ENCODE data around the gene BCKDHA.

The BCKDHA gene

DNA sequence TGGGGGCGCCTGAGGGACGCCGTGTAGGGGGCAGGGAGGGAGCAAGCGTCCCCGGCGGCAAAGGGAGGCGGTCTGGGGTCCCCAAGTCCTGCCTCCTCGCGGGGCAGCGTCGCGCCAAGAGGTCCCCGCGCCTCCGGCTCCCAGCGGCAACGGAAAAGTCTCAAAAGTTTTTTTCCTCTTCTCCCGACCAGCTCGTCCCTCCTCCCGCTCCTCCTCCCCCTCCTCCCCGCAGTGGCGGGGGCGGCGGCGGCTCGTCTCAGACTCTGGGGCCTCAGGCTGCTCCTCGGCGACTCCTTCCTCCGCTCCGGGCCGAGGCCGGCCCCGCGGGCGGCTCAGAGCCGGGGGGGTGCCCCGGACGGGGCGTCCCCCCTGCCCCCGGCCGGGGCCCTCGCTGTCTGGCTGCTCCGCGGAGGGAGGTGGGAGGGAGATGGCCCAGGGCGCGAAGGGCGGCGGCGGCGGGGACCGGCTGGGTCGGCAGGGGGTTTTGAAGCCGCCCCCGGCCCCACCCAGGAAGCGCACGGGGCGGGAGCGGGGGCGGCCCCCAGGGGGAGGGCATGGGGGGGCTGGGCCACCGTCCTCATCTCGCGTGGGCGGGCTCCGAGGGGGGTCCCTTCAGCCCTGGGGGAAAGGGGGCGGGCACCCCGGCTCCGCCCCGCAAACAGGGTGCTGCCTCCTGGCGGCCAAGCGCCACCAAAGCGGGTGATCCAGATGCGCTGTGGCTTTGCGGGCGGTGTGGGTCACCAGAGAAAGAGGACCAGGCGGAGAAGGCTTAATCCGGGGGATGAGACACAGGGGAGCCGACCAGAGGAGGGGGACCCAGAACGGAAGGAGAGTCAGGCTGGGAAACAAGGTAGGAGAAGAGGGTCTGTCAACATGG is 43.9 kb upstream of the BCKDHA start, which contains the start of gene TGFB1:
TGFB1 (minus strand) TSS at position 457 of the 877 bp plus-strand sequence. CDS start 878 bp downstream, outside the sequence.
- WGBS (ENCODE audit: insufficient coverage) = 0% methylated on average over 42 of the region's 78 CpGs
- Histone ChIP-seq H3K27me3 (replicated peaks in 2 of 5; ENCODE audit: control insufficient read depth in 4 of 5, insufficient read depth in 5 of 5, low read length in 4 of 5) (no peaks in the 10 kb centered on the region), H3K27ac (ENCODE audit: insufficient read depth in 1 of 2, low read depth in 1 of 2, low read length in 2 of 2, poor library complexity in 1 of 2, severe bottlenecking in 2 of 2) (peak within 1 kb of the TSS; percentile 64 to 88), H3K9me3 (ENCODE audit: control extremely low read depth in 1 of 5, control insufficient read depth in 4 of 5, insufficient read depth in 2 of 5, low read depth in 1 of 5, low read length in 4 of 5) (no peaks in the 10 kb centered on the region), H3K4me3 (ENCODE audit: control insufficient read depth in 1 of 7, extremely low read depth in 1 of 7, insufficient read depth in 4 of 7, low read depth in 2 of 7, low read length in 6 of 7) (peak within 1 kb of the TSS; percentile 79 to 97 (median 92)), H3K36me3 (ENCODE audit: control insufficient read depth in 4 of 4, insufficient read depth in 4 of 4, low read length in 3 of 4) (peaks cover 0 to 7% (median 3%) of the 10 kb centered on the region in 4 experiments), H3K4me1 (ENCODE audit: control extremely low read depth in 1 of 4, control insufficient read depth in 4 of 4, insufficient read depth in 4 of 4, low read length in 3 of 4) (peaks cover 6 to 82% (median 78%) of the 10 kb centered on the region in 4 experiments)
- ChIA-PET POLR2A (interaction anchor here (0.6 to 6.3 kb wide), 8 partner anchors 11 to 605 kb away, joined by 3 to 165 read pairs (median 4); partner anchors contain the start of gene B9D2), CTCF (interaction anchor here (1.2 to 8.0 kb wide), 11 partner anchors 11 to 82 kb away, joined by 3 to 69 read pairs (median 6); partner anchors contain the start of genes B3GNT8 and B9D2)
- peak; percentile 85 to 90 (median 90) for DNase-seq

DNA sequence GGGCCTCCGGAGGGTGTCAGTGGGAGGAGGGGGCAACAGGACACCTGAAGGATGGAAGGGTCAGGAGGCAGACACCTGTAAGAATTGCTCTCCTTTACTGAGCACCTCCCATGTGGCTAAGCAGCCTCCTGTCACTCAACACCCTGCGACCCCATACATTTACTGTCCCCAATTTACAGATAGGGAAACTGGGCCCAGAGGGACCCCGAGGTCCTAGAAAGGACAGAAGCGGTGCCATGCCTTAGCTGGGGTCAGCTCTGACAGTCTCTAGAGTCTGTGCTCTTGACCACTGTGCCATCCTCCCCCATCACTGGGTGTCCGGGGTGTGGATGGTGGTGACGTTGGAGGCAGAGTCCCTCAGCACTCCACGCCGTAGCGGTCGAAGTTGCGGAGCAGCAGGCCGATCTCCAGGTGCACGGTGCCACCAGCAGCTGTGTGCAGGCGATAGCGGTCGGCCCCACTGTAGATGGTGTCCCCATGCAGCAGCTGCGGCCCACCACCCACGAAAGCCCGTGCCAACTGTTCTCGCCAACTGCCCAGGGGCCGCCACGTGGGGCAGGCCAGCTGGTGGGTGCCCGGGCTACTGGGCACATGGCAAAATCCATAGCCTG is 43.2 kb upstream of the BCKDHA start:
- peaks cover 0 to 5% (median under 1%) of the 10 kb centered on the region in 4 experiments for H3K36me3 ChIP-seq (ENCODE audit: control insufficient read depth in 4 of 4, insufficient read depth in 4 of 4, low read length in 3 of 4)
- peak overlapping the region in 1 of 2 experiments; percentile 61 for H3K27ac ChIP-seq (ENCODE audit: insufficient read depth in 1 of 2, low read depth in 1 of 2, low read length in 2 of 2, poor library complexity in 1 of 2, severe bottlenecking in 2 of 2)
- H3K4me1 ChIP-seq (ENCODE audit: control extremely low read depth in 1 of 4, control insufficient read depth in 4 of 4, insufficient read depth in 4 of 4, low read length in 3 of 4) = peaks cover 6 to 74% (median 70%) of the 10 kb centered on the region in 4 experiments
- ChIA-PET POLR2A (interaction anchor here (1.1 to 6.3 kb wide), 3 partner anchors 10 to 92 kb away, joined by 3 to 165 read pairs (median 31); partner anchors contain the start of gene B9D2), CTCF (interaction anchor here (0.9 to 8.0 kb wide), 9 partner anchors 11 to 94 kb away, joined by 3 to 69 read pairs (median 4); partner anchors contain the start of genes B9D2 and TMEM91)
- H3K9me3 ChIP-seq (ENCODE audit: control extremely low read depth in 1 of 5, control insufficient read depth in 4 of 5, insufficient read depth in 2 of 5, low read depth in 1 of 5, low read length in 4 of 5) = no peaks in the 10 kb centered on the region
- H3K27me3 ChIP-seq (replicated peaks in 2 of 5; ENCODE audit: control insufficient read depth in 4 of 5, insufficient read depth in 5 of 5, low read length in 4 of 5) = no peaks in the 10 kb centered on the region
- DNase-seq = no peak
- 94% methylated on average over 21 of the region's 23 CpGs for WGBS (ENCODE audit: insufficient coverage)
- peak overlapping the region in 6 of 7 experiments; percentile 47 to 92 (median 84) for H3K4me3 ChIP-seq (ENCODE audit: control insufficient read depth in 1 of 7, extremely low read depth in 1 of 7, insufficient read depth in 4 of 7, low read depth in 2 of 7, low read length in 6 of 7)

DNA sequence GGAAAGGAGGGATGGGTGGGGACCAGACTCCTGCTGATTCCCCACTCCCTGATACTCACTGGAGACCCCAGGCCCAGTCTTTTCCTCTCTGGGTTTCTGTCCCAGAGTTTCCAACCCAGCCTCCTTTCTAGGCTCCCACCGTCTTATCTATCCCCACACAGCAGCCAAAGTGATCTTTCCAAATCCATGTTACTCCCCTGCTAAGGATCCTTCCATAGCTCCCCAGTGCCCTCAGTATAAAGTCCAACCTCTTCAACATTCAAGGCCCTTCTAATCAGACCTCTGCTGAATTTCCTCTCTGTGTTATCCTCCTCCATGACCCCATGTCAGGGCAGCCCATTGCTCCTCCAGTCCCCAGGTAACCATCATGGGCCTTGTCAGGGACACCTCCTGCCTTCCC is 42.6 kb upstream of the BCKDHA start:
- Histone ChIP-seq H3K36me3 (ENCODE audit: control insufficient read depth in 4 of 4, insufficient read depth in 4 of 4, low read length in 3 of 4) (peaks cover 0 to 8% (median under 1%) of the 10 kb centered on the region in 4 experiments), H3K4me1 (ENCODE audit: control extremely low read depth in 1 of 4, control insufficient read depth in 4 of 4, insufficient read depth in 4 of 4, low read length in 3 of 4) (peaks cover 6 to 68% (median 64%) of the 10 kb centered on the region in 4 experiments), H3K9me3 (ENCODE audit: control extremely low read depth in 1 of 5, control insufficient read depth in 4 of 5, insufficient read depth in 2 of 5, low read depth in 1 of 5, low read length in 4 of 5) (no peaks in the 10 kb centered on the region), H3K4me3 (ENCODE audit: control insufficient read depth in 1 of 7, extremely low read depth in 1 of 7, insufficient read depth in 4 of 7, low read depth in 2 of 7, low read length in 6 of 7) (no peak overlapping the region), H3K27ac (ENCODE audit: insufficient read depth in 1 of 2, low read depth in 1 of 2, low read length in 2 of 2, poor library complexity in 1 of 2, severe bottlenecking in 2 of 2) (no peak overlapping the region), H3K27me3 (replicated peaks in 2 of 5; ENCODE audit: control insufficient read depth in 4 of 5, insufficient read depth in 5 of 5, low read length in 4 of 5) (no peaks in the 10 kb centered on the region)
- POLR2A ChIA-PET = interaction anchor here (5.5 to 6.3 kb wide), 2 partner anchors 9 to 31 kb away, joined by 31 to 165 read pairs; partner anchors contain the start of gene B9D2
- DNase-seq = no peak
- CTCF ChIA-PET = interaction anchor here (0.9 to 8.0 kb wide), 12 partner anchors 10 to 94 kb away, joined by 3 to 69 read pairs (median 4); partner anchors contain the start of genes B9D2 and TMEM91
- 83% methylated on average over 1 of the region's 1 CpG for WGBS (ENCODE audit: insufficient coverage)

DNA sequence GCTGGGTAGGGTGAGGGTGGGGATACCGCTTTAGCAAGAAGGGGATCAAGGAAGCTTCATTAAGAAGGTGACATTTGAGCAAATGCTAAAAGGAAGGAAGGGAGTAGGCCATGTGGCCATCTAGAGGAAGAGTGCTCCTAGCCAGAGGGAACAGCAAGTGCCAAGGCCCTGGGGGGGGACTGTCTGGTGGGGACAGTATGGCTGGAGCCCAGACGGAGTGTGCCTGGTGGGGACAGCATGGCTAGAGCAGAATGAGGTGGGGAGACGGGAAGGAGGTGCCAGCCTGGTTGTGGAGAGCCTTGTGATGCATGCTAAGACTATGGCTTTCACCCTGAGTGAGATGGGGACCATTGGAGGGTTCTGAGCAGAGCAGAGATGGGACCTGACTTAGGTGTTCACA is 41.8 kb upstream of the BCKDHA start:
- CTCF ChIA-PET = interaction anchor here (0.7 to 8.0 kb wide), 11 partner anchors 9 to 93 kb away, joined by 3 to 69 read pairs (median 5); partner anchors contain the start of genes B9D2 and TMEM91

DNA sequence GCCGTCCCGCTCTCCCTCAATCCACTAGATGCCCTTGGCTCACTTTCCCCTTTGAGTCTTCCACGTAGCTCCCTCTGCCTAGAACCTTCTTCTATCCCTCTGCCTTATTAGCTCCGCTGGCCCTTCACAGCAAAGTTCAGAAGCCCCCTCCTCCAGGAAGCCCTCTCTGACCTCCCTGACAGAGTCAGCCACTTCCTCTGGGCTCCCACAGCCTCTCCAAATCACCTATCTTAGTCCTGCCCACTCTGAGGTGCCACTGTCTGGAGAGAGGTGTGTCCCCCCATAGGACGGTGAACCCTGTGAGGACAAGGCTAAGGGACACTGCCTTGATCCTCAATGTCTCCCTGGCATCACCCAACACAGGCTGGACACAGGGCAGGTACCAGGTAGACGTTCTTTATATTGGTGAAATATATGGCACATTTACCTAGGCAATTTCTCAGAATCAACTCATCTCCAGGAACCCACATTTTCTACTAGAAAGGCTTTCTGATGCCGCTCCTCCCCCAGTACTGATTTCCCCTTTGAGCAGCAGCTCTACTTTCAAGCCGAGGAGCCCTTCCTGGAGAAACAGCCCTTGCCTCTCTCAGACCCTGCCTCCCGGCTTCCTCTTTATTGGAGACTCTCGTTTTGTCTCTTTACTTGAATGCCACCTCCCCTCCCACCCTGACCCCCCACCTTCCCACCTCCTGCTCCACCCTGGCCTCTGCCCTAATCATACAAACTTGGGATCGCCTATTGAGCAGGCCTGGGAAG is 40.5 kb upstream of the BCKDHA start:
- DNase-seq = peak in 2 of 3 donors; percentile 42 to 47
- POLR2A ChIA-PET = interaction anchor here (6.3 kb wide), 1 partner anchor 33 kb away, joined by 165 read pairs; no protein-coding TSS in a partner anchor
- WGBS (ENCODE audit: insufficient coverage) = 61% methylated on average over 6 of the region's 11 CpGs
- H3K27me3 ChIP-seq (replicated peaks in 2 of 5; ENCODE audit: control insufficient read depth in 4 of 5, insufficient read depth in 5 of 5, low read length in 4 of 5) = no peaks in the 10 kb centered on the region
- H3K4me3 ChIP-seq (ENCODE audit: control insufficient read depth in 1 of 7, extremely low read depth in 1 of 7, insufficient read depth in 4 of 7, low read depth in 2 of 7, low read length in 6 of 7) = peak overlapping the region in 3 of 7 experiments; percentile 7 to 48 (median 30)
- peaks cover 2 to 14% (median 4%) of the 10 kb centered on the region in 4 experiments for H3K36me3 ChIP-seq (ENCODE audit: control insufficient read depth in 4 of 4, insufficient read depth in 4 of 4, low read length in 3 of 4)
- CTCF ChIA-PET = interaction anchor here (0.8 to 8.0 kb wide), 9 partner anchors 8 to 221 kb away, joined by 3 to 69 read pairs (median 4); partner anchors contain the start of genes B9D2 and TMEM91
- no peak overlapping the region for H3K27ac ChIP-seq (ENCODE audit: insufficient read depth in 1 of 2, low read depth in 1 of 2, low read length in 2 of 2, poor library complexity in 1 of 2, severe bottlenecking in 2 of 2)
- peaks cover 6 to 51% (median 49%) of the 10 kb centered on the region in 4 experiments for H3K4me1 ChIP-seq (ENCODE audit: control extremely low read depth in 1 of 4, control insufficient read depth in 4 of 4, insufficient read depth in 4 of 4, low read length in 3 of 4)
- H3K9me3 ChIP-seq (ENCODE audit: control extremely low read depth in 1 of 5, control insufficient read depth in 4 of 5, insufficient read depth in 2 of 5, low read depth in 1 of 5, low read length in 4 of 5) = no peaks in the 10 kb centered on the region

More for the DNA sequence above, 41.8 kb upstream of the BCKDHA start:
- Histone ChIP-seq H3K27me3 (replicated peaks in 2 of 5; ENCODE audit: control insufficient read depth in 4 of 5, insufficient read depth in 5 of 5, low read length in 4 of 5) (no peaks in the 10 kb centered on the region), H3K4me3 (ENCODE audit: control insufficient read depth in 1 of 7, extremely low read depth in 1 of 7, insufficient read depth in 4 of 7, low read depth in 2 of 7, low read length in 6 of 7) (no peak overlapping the region), H3K9me3 (ENCODE audit: control extremely low read depth in 1 of 5, control insufficient read depth in 4 of 5, insufficient read depth in 2 of 5, low read depth in 1 of 5, low read length in 4 of 5) (no peaks in the 10 kb centered on the region), H3K36me3 (ENCODE audit: control insufficient read depth in 4 of 4, insufficient read depth in 4 of 4, low read length in 3 of 4) (peaks cover under 1 to 10% (median 1%) of the 10 kb centered on the region in 4 experiments), H3K4me1 (ENCODE audit: control extremely low read depth in 1 of 4, control insufficient read depth in 4 of 4, insufficient read depth in 4 of 4, low read length in 3 of 4) (peaks cover 6 to 61% (median 57%) of the 10 kb centered on the region in 4 experiments), H3K27ac (ENCODE audit: insufficient read depth in 1 of 2, low read depth in 1 of 2, low read length in 2 of 2, poor library complexity in 1 of 2, severe bottlenecking in 2 of 2) (no peak overlapping the region)
- POLR2A ChIA-PET = interaction anchor here (5.5 to 6.3 kb wide), 2 partner anchors 9 to 32 kb away, joined by 31 to 165 read pairs; partner anchors contain the start of gene B9D2
- WGBS (ENCODE audit: insufficient coverage) = 42% methylated on average over 2 of the region's 3 CpGs
- DNase-seq = no peak

DNA sequence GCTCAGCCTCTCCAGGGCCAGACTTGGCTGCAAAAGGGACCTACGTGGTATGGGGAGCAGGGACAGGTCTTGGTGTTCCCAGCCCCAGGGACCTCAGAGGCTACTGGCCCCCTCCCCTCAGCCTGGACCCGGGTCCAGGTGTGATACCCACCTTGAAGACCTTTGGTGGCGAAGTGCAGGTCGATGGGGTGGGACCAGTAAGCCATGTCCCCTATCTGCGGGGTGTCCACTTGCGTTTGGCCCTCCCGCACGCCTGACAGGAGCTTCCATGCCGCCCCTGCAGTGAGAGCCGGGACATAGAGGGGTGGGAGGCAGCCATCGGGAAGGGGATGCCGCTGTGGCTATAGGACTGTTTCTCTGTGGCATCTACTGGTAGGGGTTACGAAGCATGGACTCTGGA is 39.9 kb upstream of the BCKDHA start:
- CTCF ChIA-PET = interaction anchor here (0.8 to 8.0 kb wide), 8 partner anchors 7 to 220 kb away, joined by 3 to 69 read pairs (median 4); partner anchors contain the start of genes B9D2 and TMEM91
- peaks cover 2 to 14% (median 4%) of the 10 kb centered on the region in 4 experiments for H3K36me3 ChIP-seq (ENCODE audit: control insufficient read depth in 4 of 4, insufficient read depth in 4 of 4, low read length in 3 of 4)
- 92% methylated on average over 12 of the region's 13 CpGs for WGBS (ENCODE audit: insufficient coverage)
- H3K27me3 ChIP-seq (replicated peaks in 2 of 5; ENCODE audit: control insufficient read depth in 4 of 5, insufficient read depth in 5 of 5, low read length in 4 of 5) = no peaks in the 10 kb centered on the region
- H3K27ac ChIP-seq (ENCODE audit: insufficient read depth in 1 of 2, low read depth in 1 of 2, low read length in 2 of 2, poor library complexity in 1 of 2, severe bottlenecking in 2 of 2) = no peak overlapping the region
- peaks cover 6 to 51% (median 47%) of the 10 kb centered on the region in 4 experiments for H3K4me1 ChIP-seq (ENCODE audit: control extremely low read depth in 1 of 4, control insufficient read depth in 4 of 4, insufficient read depth in 4 of 4, low read length in 3 of 4)
- no peaks in the 10 kb centered on the region for H3K9me3 ChIP-seq (ENCODE audit: control extremely low read depth in 1 of 5, control insufficient read depth in 4 of 5, insufficient read depth in 2 of 5, low read depth in 1 of 5, low read length in 4 of 5)
- DNase-seq = no peak
- POLR2A ChIA-PET = no interaction called here
- peak overlapping the region in 1 of 7 experiments; percentile 11 for H3K4me3 ChIP-seq (ENCODE audit: control insufficient read depth in 1 of 7, extremely low read depth in 1 of 7, insufficient read depth in 4 of 7, low read depth in 2 of 7, low read length in 6 of 7)
